ENCODE results near the gene VPS37D.
"Not testable (repeated sequence)": the region's sequence is repeated elsewhere in the genome, so short reads cannot be mapped to it uniquely, and the experiment has no call there.

Gene VPS37D

DNA sequence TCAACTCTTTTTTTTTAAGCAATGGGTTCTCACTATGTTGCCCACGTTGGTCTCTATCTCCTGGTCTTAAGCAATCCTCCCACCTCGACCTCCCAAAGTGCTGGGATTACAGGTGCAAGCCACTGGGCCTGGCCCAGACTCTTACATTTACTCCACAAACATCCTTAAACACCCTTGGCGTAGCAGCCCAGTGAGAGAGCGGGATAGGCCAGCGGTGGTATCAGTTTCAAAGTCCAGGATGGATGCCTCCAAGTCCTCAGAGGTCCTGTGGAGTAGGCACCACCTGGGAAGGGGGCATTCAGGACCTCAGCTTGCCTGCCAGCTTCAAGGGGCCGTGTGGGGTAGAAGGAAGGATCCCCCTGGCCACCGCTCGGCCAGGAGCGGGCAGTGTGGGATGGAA lies 18.1 kb upstream of the VPS37D start:
- no peak for ATAC-seq (ENCODE audit: low read depth)
- Histone ChIP-seq H3K4me3 (ENCODE audit: severe bottlenecking) (no peak overlapping the region), H3K27ac (ENCODE audit: poor library complexity, severe bottlenecking) (no peak overlapping the region), H3K27me3 (ENCODE audit: insufficient read depth, poor library complexity, severe bottlenecking) (no peaks in the 10 kb centered on the region), H3K9me3 (ENCODE audit: severe bottlenecking) (no peaks in the 10 kb centered on the region), H3K4me1 (ENCODE audit: insufficient read depth, poor library complexity, severe bottlenecking) (peaks cover 8% of the 10 kb centered on the region), H3K36me3 (ENCODE audit: low read depth) (no peaks in the 10 kb centered on the region)
- no peak for TF ChIP-seq CTCF (IDR thresholded peaks at IDR 0.05; ENCODE audit: poor library complexity, severe bottlenecking)
- no peak for DNase-seq (ENCODE audit: low spot score)

GRCh38 chr7:73650524-73650923 lies 17.1 kb upstream of the VPS37D start:
- no peaks in the 10 kb centered on the region for H3K27me3 ChIP-seq (ENCODE audit: insufficient read depth, poor library complexity, severe bottlenecking)
- no peak overlapping the region for H3K27ac ChIP-seq (ENCODE audit: poor library complexity, severe bottlenecking)
- TF ChIP-seq CTCF (IDR thresholded peaks at IDR 0.05; ENCODE audit: poor library complexity, severe bottlenecking) = no peak
- peaks cover 8% of the 10 kb centered on the region for H3K4me1 ChIP-seq (ENCODE audit: insufficient read depth, poor library complexity, severe bottlenecking)
- H3K9me3 ChIP-seq (ENCODE audit: severe bottlenecking) = no peaks in the 10 kb centered on the region
- no peaks in the 10 kb centered on the region for H3K36me3 ChIP-seq (ENCODE audit: low read depth)
- DNase-seq (ENCODE audit: low spot score) (no peak), ATAC-seq (ENCODE audit: low read depth) (no peak)
- no peak overlapping the region for H3K4me3 ChIP-seq (ENCODE audit: severe bottlenecking)

DNA sequence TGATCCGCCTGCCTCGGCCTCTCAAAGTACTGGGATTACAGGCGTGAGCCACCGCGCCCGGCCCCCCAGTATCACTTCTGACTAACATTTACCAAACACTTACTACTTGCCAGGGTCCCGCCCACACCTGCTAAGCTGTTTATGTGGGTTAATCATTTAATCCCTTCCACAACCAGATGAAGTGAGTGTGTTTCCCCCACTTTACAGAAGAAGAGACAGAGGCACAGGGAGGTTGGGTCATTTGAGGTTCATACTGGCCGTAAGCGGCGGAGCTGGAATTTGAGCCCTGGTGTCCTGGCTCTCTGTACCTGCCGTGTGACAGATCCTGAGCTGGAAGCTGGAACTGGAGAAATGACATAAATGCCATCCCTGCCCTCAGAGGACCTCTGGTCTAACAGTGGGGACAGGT lies 15.1 kb upstream of the VPS37D start:
- H3K4me3 ChIP-seq (ENCODE audit: severe bottlenecking) = no peak overlapping the region
- no peaks in the 10 kb centered on the region for H3K4me1 ChIP-seq (ENCODE audit: insufficient read depth, poor library complexity, severe bottlenecking)
- no peak for DNase-seq (ENCODE audit: low spot score)
- no peaks in the 10 kb centered on the region for H3K9me3 ChIP-seq (ENCODE audit: severe bottlenecking)
- ATAC-seq (ENCODE audit: low read depth) = no peak
- no peak overlapping the region for H3K27ac ChIP-seq (ENCODE audit: poor library complexity, severe bottlenecking)
- no peaks in the 10 kb centered on the region for H3K36me3 ChIP-seq (ENCODE audit: low read depth)
- no peak for TF ChIP-seq CTCF (IDR thresholded peaks at IDR 0.05; ENCODE audit: poor library complexity, severe bottlenecking)
- H3K27me3 ChIP-seq (ENCODE audit: insufficient read depth, poor library complexity, severe bottlenecking) = no peaks in the 10 kb centered on the region

DNA sequence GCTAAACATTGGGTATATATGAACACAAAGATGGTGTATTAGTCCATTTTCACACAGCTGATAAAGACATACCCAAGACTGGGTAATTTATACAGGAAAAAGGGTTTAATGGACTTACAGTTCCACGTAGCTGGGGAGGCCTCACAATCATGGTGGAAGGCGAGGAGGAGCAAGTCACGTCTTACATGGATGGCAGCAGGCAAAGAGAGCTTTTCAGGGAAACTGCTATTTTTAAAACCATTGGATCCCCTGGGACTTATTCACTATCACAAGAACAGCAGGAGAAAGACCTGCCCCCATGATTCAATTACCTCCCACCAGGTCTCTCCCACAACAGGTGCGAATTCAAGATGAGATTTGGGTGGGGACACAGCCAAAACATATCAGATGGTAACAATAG lies 12.3 kb upstream of the VPS37D start:
- not testable (repeated sequence) for H3K36me3 ChIP-seq (ENCODE audit: low read depth); H3K4me3 ChIP-seq (ENCODE audit: severe bottlenecking); H3K27me3 ChIP-seq (ENCODE audit: insufficient read depth, poor library complexity, severe bottlenecking); ATAC-seq (ENCODE audit: low read depth); DNase-seq (ENCODE audit: low spot score); H3K9me3 ChIP-seq (ENCODE audit: severe bottlenecking); H3K27ac ChIP-seq (ENCODE audit: poor library complexity, severe bottlenecking); H3K4me1 ChIP-seq (ENCODE audit: insufficient read depth, poor library complexity, severe bottlenecking)

DNA sequence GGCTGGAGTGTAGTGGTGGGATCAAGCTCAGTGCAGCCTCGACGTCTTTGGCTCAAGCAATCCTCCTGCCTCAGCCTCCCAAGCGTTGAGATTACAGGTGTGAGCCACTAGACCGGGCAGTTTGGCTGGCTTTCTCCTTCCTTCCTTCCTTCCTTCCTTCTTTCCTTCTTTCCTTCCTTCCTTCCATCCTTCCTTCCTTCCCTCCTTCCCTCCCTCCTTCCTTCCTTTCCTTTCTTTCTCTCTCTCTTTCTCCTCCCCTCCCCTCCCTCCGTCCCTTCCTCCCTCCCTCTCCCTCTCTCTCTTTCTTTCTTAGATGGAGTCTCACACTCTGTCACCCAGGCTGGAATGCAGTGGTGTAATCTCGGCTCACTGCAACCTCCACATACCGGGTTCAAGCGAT lies 7.6 kb upstream of the VPS37D start:
- no peak for DNase-seq (ENCODE audit: low spot score)
- no peaks in the 10 kb centered on the region for H3K9me3 ChIP-seq (ENCODE audit: severe bottlenecking)

DNA sequence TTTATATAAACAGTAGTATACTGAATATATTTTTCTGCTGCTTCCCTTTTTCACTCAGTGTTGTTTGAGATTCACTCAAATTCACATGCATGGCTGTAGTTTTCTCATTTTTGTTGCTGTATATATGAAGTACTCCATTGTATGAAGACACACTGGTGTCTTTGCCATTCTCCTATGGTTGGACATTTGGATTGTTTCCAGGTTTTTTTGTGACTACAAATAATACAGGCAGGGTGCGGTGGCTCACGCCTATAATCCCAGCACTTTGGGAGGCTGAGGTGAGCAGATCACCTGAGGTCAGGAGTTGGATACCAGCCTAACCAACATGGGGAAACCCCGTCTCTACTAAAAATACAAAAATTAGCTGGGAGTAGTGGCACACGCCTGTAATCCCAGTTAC lies 7.0 kb upstream of the VPS37D start:
- ATAC-seq (ENCODE audit: low read depth); H3K4me3 ChIP-seq (ENCODE audit: severe bottlenecking); H3K9me3 ChIP-seq (ENCODE audit: severe bottlenecking); H3K27me3 ChIP-seq (ENCODE audit: insufficient read depth, poor library complexity, severe bottlenecking); H3K4me1 ChIP-seq (ENCODE audit: insufficient read depth, poor library complexity, severe bottlenecking); DNase-seq (ENCODE audit: low spot score); H3K36me3 ChIP-seq (ENCODE audit: low read depth); H3K27ac ChIP-seq (ENCODE audit: poor library complexity, severe bottlenecking): not testable (repeated sequence)

More for the DNA sequence above, 7.6 kb upstream of the VPS37D start:
- Histone ChIP-seq H3K4me3 (ENCODE audit: severe bottlenecking) (no peak overlapping the region), H3K27me3 (ENCODE audit: insufficient read depth, poor library complexity, severe bottlenecking) (no peaks in the 10 kb centered on the region), H3K27ac (ENCODE audit: poor library complexity, severe bottlenecking) (no peak overlapping the region), H3K4me1 (ENCODE audit: insufficient read depth, poor library complexity, severe bottlenecking) (no peaks in the 10 kb centered on the region), H3K36me3 (ENCODE audit: low read depth) (no peaks in the 10 kb centered on the region)
- ATAC-seq (ENCODE audit: low read depth) = no peak
- TF ChIP-seq CTCF (IDR thresholded peaks at IDR 0.05; ENCODE audit: poor library complexity, severe bottlenecking) = no peak
